HG02943 (cell line): ENCODE data around the gene SCNN1A.

ENCODE experiments used
- ATAC-seq: cut with Tn5 transposase; IDR thresholded peaks from one replicate; pipeline ENCODE4 v1.9.1; 2021; ENCODE audit warnings: mild to moderate bottlenecking, low read depth, moderate library complexity; ENCODE audit not compliant: unreplicated experiment

Gene SCNN1A

GRCh38 chr12:6301721-6302120 lies 73.6 kb downstream of the SCNN1A start:
- no peak for ATAC-seq

DNA sequence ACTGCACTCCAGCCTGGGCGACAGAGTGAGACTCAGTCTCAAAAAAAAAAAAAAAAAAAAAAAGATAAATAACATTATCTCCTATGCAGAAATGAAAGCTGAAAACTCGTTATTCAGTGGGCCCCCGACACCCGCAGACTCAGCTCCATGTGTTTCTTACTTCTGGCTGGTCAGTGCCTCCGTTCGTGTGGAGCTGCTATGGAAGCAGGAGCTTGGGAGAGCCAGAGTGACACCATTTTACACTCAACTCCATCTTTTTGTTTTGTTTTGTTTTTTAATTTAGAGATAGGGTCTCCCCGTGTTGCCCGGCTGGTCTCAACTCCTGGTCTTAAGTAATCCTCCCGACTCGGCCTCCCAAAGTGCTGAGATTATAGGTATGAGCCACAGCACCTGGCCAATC lies 78.2 kb downstream of the SCNN1A start:
- ATAC-seq: no peak
